ENCODE measurements around the gene ARHGAP24.
"Not testable (repeated sequence)": the region's sequence is repeated elsewhere in the genome, so short reads cannot be mapped to it uniquely, and the experiment has no call there.

ARHGAP24 gene

DNA sequence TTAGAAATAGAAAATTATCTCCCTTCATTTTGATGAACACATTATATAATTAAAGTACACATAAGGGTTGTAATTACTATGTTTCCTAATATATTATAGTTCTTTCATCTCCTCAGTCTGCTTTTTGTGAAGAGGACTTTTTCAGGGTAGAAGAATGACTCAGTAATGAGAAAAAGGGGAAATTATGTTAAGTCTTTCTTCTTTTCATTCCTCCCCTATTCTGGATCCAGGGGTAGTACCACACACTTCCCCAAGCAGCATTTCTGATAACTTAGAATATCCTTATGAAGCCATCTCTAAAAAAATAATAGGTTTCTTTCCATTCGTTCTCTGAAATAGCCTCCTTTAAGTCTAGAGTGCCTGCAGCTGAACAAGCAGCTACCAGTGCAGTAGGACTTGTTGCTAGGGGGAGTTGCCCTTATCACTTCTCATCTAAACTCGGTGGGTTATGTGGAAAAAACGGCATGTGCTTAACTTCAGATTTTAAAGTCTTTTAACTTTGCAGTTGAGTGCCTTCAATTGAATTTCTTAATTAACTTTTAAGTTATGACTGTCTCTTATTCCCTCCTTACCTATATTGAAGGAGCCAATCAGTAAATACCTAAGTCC lies 184.8 kb downstream of the ARHGAP24 start:
- DNase-seq = no peak

DNA sequence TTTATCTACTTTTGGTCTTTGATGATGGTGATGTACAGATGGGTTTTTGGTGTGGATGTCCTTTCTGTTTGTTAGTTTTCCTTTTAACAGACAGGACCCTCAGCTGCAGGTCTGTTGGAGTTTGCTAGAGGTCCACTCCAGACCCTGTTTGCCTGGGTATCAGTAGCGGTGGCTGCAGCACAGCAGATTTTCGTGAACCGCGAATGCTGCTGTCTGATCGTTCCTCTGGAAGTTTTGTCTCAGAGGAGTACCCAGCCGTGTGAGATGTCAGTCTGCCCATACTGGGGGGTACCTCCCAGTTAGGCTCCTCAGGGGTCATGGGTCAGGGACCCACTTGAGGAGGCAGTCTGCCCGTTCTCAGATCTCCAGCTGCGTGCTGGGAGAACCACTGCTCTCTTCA lies 191.7 kb downstream of the ARHGAP24 start:
- DNase-seq = not testable (repeated sequence)

DNA sequence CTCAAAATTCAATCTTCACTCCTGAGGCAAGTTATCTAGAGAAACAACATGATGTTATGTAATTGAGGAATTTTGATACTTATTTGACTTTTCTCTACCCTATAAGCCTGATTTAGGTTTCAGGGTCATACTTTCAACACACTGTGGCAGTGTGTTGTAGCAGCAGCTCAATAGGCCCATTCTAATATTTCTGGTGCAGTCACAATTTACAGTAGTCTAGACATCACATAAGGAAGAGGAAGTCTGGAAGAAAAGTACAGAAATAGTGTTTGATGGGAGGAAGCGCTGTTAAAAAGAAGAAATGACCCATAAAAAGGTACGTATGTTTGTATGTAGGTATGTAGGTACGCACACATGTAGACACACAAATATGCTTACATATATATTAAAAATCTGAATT lies 194.3 kb downstream of the ARHGAP24 start:
- no peak for DNase-seq

DNA sequence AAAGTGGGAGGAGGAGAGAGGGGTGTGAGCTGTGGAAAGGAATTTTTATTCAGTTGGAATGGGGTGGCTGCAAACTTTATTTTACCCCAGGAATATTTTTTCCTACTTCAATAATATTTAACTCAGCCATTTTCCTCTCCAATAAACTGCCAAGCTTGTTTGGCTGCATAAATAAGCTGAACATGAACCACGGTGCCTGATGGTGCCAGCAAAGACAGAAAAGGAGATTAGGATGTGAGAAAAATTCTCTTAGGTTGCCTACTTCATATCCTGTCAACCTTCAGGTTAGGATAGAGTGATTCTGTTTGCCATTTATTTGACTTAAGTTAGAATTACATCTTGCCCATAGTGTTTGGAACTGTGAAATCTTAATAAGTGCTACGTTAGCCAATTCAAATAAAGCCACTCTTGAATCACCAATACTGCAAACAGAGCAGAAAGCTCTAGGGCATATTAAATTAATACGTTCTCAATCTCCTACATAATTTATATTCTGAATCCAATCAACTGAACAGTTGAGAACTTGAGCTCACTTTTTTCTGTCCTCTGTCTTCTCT lies 195.1 kb downstream of the ARHGAP24 start:
- no peak for DNase-seq

DNA sequence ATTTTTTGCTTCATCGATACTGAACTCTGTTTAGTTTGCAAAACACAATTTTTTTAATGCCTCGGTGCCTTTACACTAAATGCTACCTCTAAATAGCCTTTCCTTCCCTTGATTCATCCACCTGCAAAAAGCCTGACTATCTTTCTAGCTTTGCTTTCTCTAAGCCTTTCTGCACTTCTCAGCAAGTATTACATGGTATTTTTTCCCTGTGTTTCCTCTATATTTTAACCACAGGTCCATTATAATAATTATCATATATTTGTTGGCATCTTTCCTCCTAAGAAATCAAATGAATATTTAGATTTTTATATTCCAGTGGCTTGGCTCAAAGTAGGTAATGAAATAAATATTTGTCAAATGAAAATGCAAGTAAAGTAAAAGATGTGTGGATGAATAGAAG lies 196.2 kb downstream of the ARHGAP24 start:
- DNase-seq = no peak

DNA sequence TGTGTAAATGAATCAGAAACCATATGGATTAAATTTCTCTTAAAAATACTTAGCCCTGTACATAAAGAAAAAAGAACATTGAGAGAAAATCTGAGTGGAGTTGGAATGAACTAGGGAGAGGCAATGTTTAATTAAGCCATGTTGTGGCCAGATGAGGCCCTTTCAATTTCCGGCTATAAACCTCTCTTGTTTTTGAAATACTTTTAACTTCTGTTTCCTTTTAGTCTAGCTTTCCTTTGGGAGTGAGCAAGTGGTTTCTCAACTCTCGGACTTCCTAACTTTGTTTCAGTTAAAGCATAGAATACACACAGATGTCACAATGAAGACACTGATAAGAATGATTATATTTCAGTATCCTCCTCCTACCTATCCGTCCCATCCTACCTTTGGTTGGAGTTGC lies 197.2 kb downstream of the ARHGAP24 start:
- no peak for DNase-seq

DNA sequence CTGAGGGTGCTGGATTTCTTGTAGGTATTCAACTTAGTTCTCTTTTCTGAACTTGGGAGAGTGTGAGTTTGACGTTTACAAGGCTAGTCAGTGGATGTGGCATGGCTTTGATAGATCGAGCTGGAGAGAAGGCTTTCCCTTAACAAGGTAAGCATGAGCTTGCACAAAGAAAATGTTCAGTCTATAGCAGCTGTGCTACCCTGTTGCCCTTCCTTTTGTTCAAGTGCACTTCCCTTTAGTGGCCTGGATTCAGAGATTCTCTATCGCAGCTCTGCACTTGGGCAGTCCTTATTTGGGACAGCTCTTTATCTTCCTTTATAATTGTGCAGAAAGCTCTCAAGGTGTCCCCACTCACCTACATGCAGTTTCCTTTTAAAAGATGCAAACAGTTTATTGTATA lies 198.0 kb downstream of the ARHGAP24 start:
- DNase-seq = no peak

DNA sequence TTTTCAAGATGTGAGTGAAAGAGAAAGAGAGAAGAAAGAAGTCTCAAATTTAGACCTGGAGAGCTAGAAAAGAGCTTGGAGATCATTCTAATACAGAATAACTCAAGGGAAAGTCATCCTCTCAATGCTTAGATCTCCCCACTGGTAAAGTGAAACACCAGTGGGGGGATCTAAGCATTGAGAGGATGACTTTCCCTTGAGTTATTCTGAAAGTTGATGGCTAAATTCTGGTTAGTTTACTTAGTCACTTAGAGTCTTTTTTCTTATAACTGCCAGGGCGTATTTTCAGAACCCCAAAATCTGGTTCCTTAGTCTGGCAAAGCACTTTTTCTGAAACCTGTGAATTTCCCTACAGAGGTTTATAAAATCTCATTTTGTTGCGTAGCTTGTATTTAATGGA lies 198.6 kb downstream of the ARHGAP24 start:
- DNase-seq = no peak

DNA sequence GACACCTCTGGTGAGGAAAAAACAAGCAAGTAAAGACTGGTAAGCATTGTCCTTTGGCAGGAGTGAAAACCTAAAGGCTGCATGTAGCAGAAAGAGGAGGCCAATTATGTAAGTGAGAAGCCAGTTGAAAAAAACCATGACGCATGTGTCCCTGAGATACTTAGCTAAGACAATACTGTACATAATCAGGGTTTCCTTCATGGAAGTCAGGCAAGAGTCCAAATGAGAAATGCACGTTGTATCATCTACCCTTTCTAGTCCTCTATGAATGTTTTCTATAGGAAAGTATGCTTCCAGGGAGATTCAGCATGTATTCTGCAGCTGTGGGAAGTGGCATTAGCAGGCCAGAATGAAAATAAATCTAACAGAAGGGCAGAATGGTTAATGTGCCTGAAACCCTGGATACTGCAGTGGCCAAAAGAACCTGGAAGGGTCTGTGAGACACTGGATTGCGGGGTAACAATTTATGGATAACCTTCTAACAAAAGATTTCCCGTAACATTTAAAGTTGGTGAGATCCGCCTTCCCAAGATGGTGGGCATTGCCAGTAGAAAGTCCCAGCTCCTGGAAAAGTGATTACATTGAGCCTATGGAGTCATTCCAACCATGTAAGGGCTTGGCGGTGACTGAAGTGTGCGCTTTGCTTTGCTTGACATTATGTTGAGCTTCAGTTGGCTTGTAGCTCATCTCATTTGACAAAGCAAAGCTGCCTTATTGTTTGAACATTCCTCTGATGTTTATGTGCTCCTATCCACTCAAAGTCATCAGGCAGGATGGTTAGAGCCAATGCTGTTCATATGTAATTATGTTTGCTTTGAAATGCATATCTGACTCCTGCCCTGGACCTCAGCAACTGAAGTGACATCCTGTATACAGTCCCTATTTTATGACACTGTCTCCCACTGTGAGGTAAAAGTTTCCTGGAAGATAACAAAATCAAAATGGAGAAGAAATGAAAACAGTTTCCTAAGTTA lies 200.4 kb downstream of the ARHGAP24 start:
- no peak for DNase-seq

DNA sequence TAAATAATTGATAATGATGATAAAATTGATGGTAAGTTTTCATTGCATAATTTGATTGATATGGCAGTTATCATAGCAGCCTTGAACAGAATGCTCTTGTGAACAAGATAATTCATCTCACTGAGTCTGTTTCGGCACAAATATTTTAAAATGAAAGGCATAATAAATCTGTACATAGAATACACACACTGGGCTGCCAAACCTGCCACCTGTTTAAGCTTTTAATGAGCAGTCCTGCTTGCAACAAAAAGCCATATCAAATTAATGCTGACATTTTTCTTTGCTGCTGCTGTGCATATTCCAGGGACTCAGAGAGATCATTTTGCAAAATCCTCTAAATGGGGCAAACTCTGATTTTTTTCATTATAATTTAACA lies 201.1 kb downstream of the ARHGAP24 start:
- no peak for DNase-seq

DNA sequence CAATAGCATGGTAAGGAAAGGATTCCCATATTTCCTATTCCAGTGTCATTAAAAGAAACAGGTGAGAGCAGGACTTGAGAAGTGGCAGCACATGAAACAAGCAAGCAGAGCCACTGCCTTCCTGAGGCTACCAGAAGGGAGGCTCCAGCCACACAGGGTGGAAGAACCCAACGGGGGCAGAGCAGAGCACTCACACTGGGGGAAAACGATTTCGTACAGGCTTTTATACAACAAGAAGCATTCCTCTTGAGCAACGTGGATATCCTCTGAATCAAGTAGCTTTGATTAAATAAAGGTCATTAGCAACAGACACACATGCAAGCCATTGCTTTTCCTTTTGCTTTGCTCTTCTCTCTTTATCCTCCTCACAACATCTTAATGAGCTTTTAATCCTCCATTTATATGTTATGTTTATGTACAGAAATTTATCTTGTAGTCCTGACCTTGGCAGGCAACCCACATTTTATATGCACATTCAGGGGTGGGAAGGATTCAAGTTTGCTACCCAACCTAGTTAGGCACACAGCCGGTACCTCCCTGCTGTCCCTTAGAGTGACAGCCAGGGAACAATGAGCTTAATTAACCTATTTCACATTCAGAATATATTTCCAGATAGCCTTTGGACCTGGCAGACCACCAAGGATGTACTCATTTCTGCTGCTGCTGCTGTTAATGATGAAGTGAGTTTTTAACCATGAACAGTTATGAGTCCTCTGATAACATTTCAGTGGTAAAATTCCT lies 202.1 kb downstream of the ARHGAP24 start:
- DNase-seq = no peak

DNA sequence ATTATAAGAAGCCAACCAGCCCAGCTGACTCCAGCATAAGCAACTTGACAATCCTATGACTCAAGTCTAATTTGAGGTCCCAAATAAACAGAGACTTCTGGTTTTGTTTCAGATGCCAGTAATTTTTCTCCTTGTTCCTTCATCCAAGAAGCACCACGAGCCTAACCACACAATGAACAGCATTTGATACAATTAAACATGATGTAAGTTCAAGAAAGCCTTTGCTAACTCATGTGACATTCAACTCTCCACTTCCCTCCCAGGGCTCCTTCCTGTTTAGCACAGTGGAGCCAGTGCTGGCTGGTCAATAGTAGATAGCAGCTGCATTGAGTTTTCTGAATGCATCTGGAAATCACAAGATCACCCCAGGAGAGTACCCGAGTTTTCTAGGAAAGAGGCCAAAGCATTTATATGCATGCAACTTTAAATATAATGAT lies 206.3 kb downstream of the ARHGAP24 start:
- no peak for DNase-seq

DNA sequence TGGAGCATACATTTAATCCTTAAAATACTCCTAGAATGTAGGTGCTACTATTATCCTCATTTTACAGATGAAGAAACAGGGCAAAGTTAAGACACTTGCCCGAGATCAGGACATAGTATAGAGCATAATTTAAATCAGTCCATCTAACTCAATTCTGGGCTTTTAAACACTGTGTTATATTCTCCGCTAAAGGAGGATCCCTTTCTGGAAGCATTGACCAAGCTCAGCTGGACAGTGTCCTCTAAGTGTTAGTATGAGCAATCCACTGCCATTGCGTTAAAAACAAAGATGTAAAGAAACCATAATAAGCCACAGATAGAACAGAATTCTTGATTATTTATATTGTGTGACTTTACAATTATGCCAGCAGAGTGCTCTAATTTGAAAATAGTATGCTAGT lies 207.0 kb downstream of the ARHGAP24 start:
- DNase-seq = no peak

DNA sequence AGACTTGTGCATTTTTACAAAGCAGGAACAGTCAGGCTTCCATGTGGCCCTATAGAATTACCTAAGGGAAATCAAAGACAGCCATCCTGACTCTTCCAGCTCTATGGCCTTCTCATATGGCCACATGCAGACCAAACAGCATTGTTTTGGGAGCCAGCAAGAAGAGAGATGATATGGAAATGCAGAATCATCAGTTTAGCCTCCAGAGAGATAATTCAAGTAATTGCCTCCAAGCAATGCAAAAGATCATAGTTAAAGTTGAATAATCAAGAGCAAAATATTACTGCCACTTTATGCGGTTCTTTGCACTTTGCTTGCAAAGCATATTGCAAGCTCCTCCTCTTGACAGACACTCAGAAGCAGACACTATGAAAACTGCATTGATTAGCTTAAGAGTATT lies 207.4 kb downstream of the ARHGAP24 start:
- DNase-seq = no peak

DNA sequence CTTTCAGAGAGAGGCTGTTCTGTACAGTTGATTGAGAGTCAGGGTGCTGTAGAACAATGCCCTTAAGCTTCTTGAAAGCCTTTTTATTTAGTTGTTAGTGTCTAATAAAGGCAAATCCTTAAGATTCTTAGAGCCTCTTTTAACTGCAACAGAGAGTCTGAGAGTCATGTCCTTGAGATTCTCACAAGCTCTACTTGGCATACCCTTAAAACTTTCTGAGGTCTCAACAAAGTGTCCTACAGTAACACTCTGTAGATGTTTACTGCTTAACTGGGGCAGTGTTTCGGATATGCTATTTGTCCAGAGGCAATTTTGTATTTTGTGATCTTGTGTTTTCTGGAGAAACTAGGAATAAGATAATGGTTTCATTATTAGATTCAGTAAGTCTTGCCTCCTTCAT lies 209.7 kb downstream of the ARHGAP24 start:
- DNase-seq = no peak

DNA sequence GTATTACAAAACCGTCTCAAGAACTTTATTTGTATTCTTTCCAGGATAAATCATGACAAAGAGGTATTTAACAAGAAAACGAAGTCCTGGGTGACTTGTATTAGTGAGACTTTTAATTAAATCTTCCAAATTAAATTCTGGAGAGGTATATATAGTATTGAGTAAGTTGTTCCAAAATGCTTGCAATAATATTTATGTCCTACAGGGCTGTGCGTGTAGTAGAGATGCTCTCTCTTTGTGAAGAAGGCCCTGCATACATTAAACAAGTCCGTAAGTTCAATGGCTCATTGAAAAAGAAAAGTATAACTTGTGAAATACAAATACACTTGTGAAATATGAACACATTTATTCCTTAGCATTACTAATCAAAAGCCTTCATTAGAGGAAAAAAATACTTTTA lies 211.4 kb downstream of the ARHGAP24 start:
- no peak for DNase-seq

DNA sequence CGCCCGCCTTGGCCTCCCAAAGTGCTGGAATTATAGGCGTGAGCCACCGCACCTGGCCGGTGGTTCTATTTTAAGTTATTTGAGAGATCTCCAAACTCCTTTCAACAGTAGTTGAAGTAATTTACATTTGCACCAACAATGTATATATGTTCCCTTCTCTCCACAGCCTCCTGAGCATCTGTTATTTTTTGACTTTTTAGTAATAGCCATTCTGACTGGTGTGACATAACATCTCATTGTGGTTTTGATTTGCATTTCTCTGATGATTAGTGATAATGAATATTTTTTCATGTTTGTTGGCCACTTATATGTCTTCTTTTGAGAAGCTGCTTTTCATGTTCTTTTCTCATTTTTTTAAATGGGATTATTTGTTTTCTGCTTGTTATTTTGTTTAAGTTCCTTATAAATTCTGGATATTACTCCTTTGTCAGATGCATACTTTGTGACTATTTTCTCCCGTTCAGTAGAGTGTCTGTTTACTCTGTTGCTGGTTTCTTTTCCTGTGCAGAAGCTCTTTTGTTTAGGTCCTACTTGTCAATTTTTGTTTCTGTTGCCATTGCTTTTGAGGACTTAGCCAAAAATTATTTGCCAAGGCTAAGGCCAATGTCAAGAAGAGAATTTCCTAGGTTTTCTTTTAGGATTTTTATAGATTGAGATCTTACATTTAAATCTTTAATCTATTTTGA lies 213.2 kb downstream of the ARHGAP24 start:
- DNase-seq = no peak

DNA sequence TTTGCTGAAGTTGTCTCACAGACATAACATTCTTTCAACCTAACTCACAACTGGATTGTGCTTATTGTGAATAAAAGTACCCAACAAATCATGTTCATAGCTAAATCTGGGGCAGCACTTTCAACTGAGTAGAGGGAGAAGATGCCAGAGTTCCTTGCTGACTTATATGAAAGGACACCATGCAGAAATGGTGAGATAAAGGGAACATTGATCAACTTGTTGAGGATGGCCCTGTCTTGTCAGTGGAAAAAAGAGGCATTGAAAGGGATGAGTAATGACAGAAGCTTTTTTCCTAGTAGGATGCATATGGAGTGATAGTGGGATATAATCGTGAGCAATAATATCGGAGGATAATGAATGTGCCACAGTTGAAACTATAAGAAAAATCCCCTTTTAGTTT lies 221.7 kb downstream of the ARHGAP24 start:
- DNase-seq = no peak

DNA sequence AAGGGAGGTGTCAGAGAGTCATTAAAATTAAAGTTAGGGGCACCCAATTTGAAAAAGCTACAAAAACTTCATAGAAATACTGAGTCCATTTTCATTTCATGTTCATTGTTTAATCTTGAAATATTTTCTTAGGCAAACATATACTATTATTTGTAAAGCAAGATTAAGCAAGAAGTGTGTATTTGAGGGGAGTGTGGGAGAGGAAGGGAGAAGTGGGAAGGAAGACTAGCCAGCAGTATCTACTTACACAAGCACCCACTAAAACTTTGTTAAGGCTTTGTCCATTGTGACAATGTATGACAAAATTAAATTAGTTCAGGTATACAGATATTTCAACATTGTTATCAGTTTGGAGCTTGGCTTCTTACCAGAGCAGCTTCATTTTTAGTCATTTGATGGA lies 222.9 kb downstream of the ARHGAP24 start:
- DNase-seq = no peak

DNA sequence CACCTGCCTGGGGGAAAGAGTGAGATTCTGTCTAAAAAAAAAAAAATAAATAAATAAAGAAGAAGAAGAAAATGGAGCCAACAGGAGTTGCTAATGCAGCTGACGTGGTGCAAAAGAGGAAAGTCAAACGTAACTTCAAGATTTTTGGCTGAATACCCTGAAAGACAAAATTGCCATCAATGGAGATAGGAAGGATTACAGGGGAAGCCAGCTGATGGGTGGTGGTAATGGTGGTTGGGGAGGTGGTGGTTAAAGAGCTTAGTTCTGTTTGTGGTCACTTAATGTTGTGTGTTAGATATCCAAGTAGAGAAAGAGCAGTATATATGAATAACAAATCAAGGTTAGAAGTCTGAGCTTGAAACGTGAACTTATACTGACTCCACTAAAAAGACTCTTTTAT lies 225.4 kb downstream of the ARHGAP24 start:
- no peak for DNase-seq

DNA sequence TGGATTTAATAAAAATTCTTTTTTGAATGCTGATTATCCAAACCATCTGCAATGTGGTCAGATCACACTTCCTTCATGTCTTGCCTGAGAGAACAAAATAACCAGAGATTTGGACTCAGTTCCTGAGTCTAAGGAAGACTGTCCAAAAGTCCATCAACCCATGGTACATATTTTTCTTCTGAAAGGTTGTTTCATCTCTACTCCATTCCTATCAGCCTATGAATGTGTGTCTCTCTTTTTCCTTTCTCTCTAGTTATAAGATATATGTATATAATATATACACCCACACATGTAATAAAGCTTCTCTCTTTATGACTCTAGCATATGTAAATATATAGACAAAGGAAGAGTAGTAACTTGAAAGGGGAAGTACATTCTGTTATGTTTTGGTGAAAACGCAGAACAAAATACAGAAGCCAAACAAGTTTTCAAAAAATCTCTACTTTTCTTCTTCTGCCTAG lies 226.9 kb downstream of the ARHGAP24 start:
- DNase-seq = no peak

DNA sequence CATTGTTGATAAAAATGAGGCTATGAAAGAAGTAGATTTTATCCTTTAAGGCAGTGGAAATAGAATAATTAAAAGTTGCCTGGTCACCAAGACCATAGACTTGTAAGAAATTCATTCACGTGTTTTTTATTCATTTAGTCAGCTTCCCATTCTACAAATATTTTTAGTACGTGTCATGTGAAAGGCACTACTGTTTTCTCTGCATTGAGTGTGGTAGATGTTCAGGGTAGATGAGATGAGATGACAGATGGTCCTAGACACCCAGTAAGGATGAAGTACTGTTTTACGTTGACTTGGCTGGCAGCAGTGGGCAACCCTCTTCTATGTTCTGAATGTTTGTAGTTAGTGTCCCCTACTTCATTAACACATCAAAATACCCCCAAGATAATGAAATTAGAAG lies 228.1 kb downstream of the ARHGAP24 start:
- DNase-seq = no peak

DNA sequence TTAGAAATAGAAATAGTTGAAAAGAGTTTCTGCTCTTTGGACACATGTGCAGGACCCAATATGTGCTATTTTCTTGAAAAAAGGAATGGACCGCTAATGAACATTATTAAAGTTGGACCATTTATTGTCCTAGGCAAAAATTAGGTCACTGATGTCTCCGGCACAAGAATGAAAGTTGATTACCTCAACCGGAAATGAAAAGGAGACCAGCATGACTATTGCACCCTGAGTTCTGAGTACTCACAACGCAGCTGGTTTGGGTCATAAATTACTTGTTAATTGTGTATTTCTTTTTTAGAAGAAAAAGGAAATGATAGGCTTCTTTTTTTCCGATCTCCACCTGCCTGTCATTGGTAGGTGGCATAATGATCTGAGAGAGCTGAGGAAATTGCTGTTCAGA lies 232.7 kb downstream of the ARHGAP24 start:
- no peak for DNase-seq

All from islet precursor cell (in vitro differentiated cells).